Lower leg skin (tissue), 3 donors: ENCODE results near the gene HYAL1.

Source experiments
- CTCF ChIP-seq, 3 donors: fragments of 450-650 bp; IDR thresholded peaks; one replicate each; pipeline ENCODE4 v1.5.1; 2016; ENCODE audit warnings: antibody characterized with exemption in 3 of 3, mild to moderate bottlenecking in 3 of 3, moderate library complexity in 2 of 3
- POLR2A ChIP-seq, 2 donors: fragments of 450-650 bp; IDR thresholded peaks; one replicate each; pipeline ENCODE4 v1.6.1; 2016 to 2017; ENCODE audit warnings: antibody characterized with exemption in 2 of 2, mild to moderate bottlenecking in 1 of 2, moderate library complexity in 1 of 2

GRCh38 chr3:50318615-50319014, 15.2 kb upstream of the HYAL1 start:
- TF ChIP-seq CTCF (IDR thresholded peaks at IDR 0.05) (no peak), POLR2A (IDR thresholded peaks at IDR 0.05) (no peak)
